Ovary (tissue), 3 donors: ENCODE data around the gene CR1L.

ENCODE experiments used
- CTCF ChIP-seq, 3 donors: fragments of 450-650 bp in 2 of 3; fragments of 200-600 bp in 1 of 3; IDR thresholded peaks; one replicate each; pipeline versions ENCODE4 v1.5.1 to v1.8.0; 2016 to 2022; ENCODE audit warnings: antibody characterized with exemption in 3 of 3, mild to moderate bottlenecking in 1 of 3
- EP300 ChIP-seq: sonication (generic); formaldehyde crosslinking; IDR thresholded peaks from one replicate; pipeline ENCODE4 v1.6.1; 2017; ENCODE audit warnings: antibody characterized with exemption
- POLR2A ChIP-seq: fragments of 450-650 bp; IDR thresholded peaks from one replicate; pipeline ENCODE4 v1.6.1; 2017; ENCODE audit warnings: antibody characterized with exemption, mild to moderate bottlenecking, moderate library complexity
- donor health status: DM: no; HTN: no; CAD: no.

- no peak for TF ChIP-seq CTCF (IDR thresholded peaks at IDR 0.05)
- TF ChIP-seq POLR2A: no peak
- no peak for TF ChIP-seq EP300
Observed at GRCh38 chr1:207763972-207764371, 119.0 kb downstream of the CR1L start.
